Colonic mucosa (tissue), 4 donors: ENCODE data around the gene PRDM13. TPM values are rescaled to one million over a fixed set of nuclear protein-coding genes. Genes with fewer than 3 reads are reported as not detected.

Source experiments
- DNase-seq: peaks from one replicate; pipeline ENCODE4 v3.0.0-alpha.2; 2020
- H3K27ac ChIP-seq: fragments of 200-600 bp; one replicate; pipeline ENCODE4 v1.8.0; 2021
- H3K27me3 ChIP-seq: fragments of 200-600 bp; one replicate; pipeline ENCODE4 v1.8.0; 2021
- H3K36me3 ChIP-seq: fragments of 200-600 bp; one replicate; pipeline ENCODE4 v1.8.0; 2021
- H3K4me1 ChIP-seq: fragments of 200-600 bp; one replicate; pipeline ENCODE4 v1.8.0; 2021; ENCODE audit warnings: mild to moderate bottlenecking
- H3K4me3 ChIP-seq: fragments of 200-600 bp; one replicate; pipeline ENCODE4 v1.8.0; 2021
- H3K9ac ChIP-seq, 2 donors: one replicate each; pipeline ENCODE4 v1.7.0; 2013; ENCODE audit warnings: control low read depth in 2 of 2, low read depth in 2 of 2, low read length in 2 of 2
- H3K9me3 ChIP-seq: fragments of 200-600 bp; one replicate; pipeline ENCODE4 v1.8.0; 2021
- CTCF ChIP-seq: fragments of 200-600 bp; IDR thresholded peaks from one replicate; pipeline ENCODE4 v1.8.0; 2022; ENCODE audit warnings: antibody characterized with exemption, mild to moderate bottlenecking
- intact Hi-C: fragments of 100-400 bp; cut with DNase I; formaldehyde crosslinking; loops from one replicate; pipeline ENCODE4 v1.14.1; 2022
- total RNA-seq, 2 donors: library from RNA; stranded (reverse); fragmentation: NEBNext Ultra II Directional in 1 of 2; extraction: Animal tissue kit (Norgen Biotek cat#: 25700) in 1 of 2; gene quantifications; one replicate each; pipeline ENCODE4 v1.2.1, GENCODE V29; 2021
- donor health status: healthy.
- donor health status: DM: no; HTN: no; CAD: no.
- donor health status: DM: no; HTN: no; CAD: no.

PRDM13 gene
- total RNA-seq, 2 donors from 2014 or later: not detected

- no peaks in the 10 kb centered on the region for H3K36me3 ChIP-seq
- peak overlapping the region; percentile 26 for H3K4me3 ChIP-seq
- no peak for TF ChIP-seq CTCF
- no peak for DNase-seq
- intact Hi-C loops: no loop called here
- H3K9me3 ChIP-seq: no peaks in the 10 kb centered on the region
- H3K9ac ChIP-seq: no peak overlapping the region
- peaks cover 74% of the 10 kb centered on the region for H3K27me3 ChIP-seq
- peaks cover 21% of the 10 kb centered on the region for H3K4me1 ChIP-seq
- no peak overlapping the region for H3K27ac ChIP-seq
Measured at GRCh38 chr6:99602520-99603420, 3.9 kb upstream of the PRDM13 start.

GRCh38 chr6:99603421-99604165 is 3.0 kb upstream of the PRDM13 start:
- peaks cover 21% of the 10 kb centered on the region for H3K4me1 ChIP-seq
- no peak overlapping the region for H3K9ac ChIP-seq
- intact Hi-C loops: no loop called here
- DNase-seq: no peak
- peak overlapping the region; percentile 26 for H3K4me3 ChIP-seq
- peaks cover 83% of the 10 kb centered on the region for H3K27me3 ChIP-seq
- H3K9me3 ChIP-seq: no peaks in the 10 kb centered on the region
- no peak overlapping the region for H3K27ac ChIP-seq
- no peak for TF ChIP-seq CTCF
- no peaks in the 10 kb centered on the region for H3K36me3 ChIP-seq

GRCh38 chr6:99604166-99605073 is 2.2 kb upstream of the PRDM13 start:
- no peak for DNase-seq
- intact Hi-C loops: no loop called here
- H3K9me3 ChIP-seq: no peaks in the 10 kb centered on the region
- no peak overlapping the region for H3K9ac ChIP-seq
- H3K36me3 ChIP-seq: no peaks in the 10 kb centered on the region
- H3K4me3 ChIP-seq: peak overlapping the region; percentile 26
- peaks cover 91% of the 10 kb centered on the region for H3K27me3 ChIP-seq
- H3K4me1 ChIP-seq: peaks cover 21% of the 10 kb centered on the region
- H3K27ac ChIP-seq: no peak overlapping the region
- no peak for TF ChIP-seq CTCF

- Histone ChIP-seq H3K9ac (no peak overlapping the region), H3K27me3 (peaks cover 98% of the 10 kb centered on the region), H3K4me1 (peaks cover 21% of the 10 kb centered on the region), H3K9me3 (no peaks in the 10 kb centered on the region), H3K27ac (no peak overlapping the region), H3K36me3 (no peaks in the 10 kb centered on the region), H3K4me3 (no peak overlapping the region)
- no peak for DNase-seq
- no peak for TF ChIP-seq CTCF
- intact Hi-C loops: no loop called here
Measured at GRCh38 chr6:99605074-99605734, 1.4 kb upstream of the PRDM13 start.
